GM21825 (cell line): ENCODE data around the gene EPHA7.

ENCODE experiments used
- ATAC-seq: cut with Tn5 transposase; IDR thresholded peaks from one replicate; pipeline ENCODE4 v1.9.1; 2021; ENCODE audit warnings: mild to moderate bottlenecking, moderate library complexity; ENCODE audit not compliant: unreplicated experiment

The EPHA7 gene

GRCh38 chr6:93393554-93394074 lies 25.7 kb downstream of the EPHA7 start:
- no peak for ATAC-seq

GRCh38 chr6:93392797-93393196 lies 26.6 kb downstream of the EPHA7 start:
- no peak for ATAC-seq

DNA sequence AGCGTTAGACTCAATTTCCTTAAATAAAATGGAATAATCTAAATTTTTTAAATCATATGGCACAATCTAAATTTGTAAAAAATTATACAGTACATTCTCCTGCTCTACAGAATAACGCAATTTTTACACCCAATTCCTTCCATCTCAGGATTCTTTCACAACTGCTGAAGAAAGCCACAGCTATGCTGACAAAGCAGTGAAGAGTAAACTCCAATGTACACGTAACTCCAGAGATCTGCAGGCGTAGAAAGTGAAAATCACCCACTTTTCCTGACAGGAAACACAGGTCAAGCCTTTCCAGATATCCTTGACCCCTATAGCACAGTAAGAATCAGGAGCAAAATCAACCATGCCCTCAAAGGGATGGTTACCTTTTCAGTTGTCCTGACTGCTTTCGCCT lies 27.4 kb downstream of the EPHA7 start:
- no peak for ATAC-seq

DNA sequence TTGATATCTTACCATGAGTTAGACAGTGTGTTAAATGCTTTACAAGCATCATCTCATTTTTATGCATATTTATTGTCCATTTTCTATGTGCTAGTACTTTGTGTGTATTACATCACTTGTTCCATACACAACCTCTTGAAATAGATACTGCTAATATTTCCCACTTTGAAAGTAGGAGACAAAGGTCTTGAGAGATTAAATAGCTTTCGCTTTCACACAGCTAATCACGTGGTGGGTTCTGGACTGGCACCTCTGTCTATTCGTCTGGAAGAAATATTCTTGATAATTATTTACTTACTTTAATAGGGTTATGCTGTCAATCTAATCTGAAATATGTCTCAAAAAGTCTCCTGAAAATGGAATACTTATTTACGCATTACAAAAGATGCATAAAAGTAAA lies 30.2 kb downstream of the EPHA7 start:
- no peak for ATAC-seq

DNA sequence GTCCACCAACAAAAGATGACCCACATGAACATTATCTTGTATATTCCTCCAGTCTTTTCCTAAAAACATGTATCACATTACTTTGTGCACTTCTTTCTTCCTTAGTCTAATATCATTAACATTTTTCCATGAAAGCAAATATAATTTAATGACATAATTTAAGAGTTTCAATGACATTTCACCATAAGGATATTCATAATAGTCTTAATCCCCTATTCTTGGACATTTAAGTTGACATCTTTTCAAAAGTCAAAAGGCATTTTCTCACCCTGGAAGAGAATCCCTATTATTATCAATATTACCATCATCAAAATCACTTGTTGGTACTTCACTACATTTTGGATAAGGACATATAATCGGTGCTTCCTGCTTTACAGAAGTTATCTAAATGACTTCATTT lies 31.3 kb downstream of the EPHA7 start:
- ATAC-seq = no peak

DNA sequence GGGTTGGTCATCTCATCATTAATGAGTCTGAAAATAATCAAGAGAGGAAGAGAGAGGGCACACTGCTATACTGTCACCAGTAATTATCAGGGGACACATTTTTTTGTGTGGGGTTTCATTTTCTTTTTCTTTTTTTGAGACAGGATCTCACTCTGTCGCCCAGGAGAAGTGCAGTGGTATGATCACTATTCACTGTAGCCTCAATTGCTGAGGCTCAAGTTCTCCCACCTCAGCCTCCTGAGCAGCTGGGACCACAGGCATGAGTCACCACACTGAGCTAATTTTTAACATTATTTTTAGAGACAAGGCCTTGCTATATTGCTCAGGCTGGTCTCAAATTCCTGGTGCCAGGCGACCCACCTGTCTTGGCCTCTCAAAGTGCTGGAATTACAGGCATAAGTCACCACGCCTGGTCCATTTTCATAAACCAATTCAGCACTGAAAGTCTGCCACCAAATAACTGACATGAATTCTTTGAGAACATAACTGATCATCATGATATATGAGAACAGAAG lies 43.3 kb downstream of the EPHA7 start:
- ATAC-seq = no peak

GRCh38 chr6:93373445-93373844 lies 45.9 kb downstream of the EPHA7 start:
- no peak for ATAC-seq

GRCh38 chr6:93371756-93372155 lies 47.6 kb downstream of the EPHA7 start:
- ATAC-seq = no peak

DNA sequence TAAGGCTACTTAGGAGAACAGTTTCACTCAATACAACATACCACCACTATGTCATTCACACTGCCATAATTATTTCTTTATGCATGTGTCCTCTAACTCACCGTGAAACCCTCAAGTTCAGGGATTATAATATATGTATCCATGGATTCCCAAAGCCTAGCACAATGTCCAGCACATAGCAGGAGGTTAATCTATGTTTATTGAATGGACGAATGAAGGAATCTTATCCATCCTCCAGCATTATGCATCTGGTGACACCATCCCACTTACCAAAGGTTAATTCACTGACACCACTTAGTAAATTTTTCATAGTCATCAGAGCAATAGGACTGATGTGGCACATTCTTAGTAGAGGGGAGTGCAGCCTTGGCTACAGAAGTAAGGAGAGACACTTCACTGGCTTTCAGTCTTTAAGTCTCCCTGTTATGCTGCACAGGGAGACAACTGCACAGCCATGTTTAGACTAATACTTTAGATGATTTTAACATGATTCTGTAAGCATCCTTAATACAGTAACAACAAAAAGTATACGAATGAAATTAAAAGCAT lies 49.7 kb downstream of the EPHA7 start:
- ATAC-seq = no peak

- ATAC-seq = no peak
Observed at GRCh38 chr6:93366506-93366905, 52.9 kb downstream of the EPHA7 start.

DNA sequence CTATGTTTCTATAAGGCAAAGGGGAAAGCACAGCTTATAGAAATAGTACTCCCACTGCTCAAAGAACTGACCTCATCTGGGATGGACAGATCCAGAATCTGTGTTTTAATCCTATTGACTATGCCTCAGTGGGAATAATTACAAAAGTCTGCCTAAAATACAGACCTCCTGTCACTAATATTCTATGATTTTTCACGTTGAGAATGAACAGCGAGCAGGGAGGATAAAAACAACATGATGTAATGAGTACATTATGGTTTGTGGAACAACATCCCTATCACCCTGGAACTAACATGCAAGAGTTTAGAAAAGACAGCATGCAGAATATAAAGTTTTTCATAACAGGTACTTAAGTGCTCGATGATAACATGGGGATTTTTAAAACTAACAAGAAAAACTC lies 53.9 kb downstream of the EPHA7 start:
- ATAC-seq = no peak

GRCh38 chr6:93358435-93358834 lies 60.9 kb downstream of the EPHA7 start:
- no peak for ATAC-seq

DNA sequence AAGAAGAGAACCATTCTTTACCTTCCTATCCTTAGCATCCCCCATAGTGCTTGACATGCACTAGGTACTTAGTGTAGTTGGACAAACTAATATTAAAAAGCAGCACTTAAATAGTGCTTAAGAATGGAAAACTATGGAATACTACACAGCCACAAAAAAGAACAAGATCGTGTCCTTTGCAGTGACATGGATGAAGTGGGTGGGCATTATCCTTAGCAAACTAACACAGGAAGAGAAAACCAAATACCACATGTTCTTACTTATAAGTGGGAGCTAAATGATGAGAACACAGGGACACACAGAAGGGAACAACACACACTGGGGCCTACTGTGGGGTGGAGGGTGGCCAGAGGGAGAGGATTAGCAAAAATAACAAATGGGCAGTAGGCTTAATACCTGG lies 66.8 kb downstream of the EPHA7 start:
- no peak for ATAC-seq

- ATAC-seq = no peak
Observed at GRCh38 chr6:93351222-93351621, 68.1 kb downstream of the EPHA7 start.

DNA sequence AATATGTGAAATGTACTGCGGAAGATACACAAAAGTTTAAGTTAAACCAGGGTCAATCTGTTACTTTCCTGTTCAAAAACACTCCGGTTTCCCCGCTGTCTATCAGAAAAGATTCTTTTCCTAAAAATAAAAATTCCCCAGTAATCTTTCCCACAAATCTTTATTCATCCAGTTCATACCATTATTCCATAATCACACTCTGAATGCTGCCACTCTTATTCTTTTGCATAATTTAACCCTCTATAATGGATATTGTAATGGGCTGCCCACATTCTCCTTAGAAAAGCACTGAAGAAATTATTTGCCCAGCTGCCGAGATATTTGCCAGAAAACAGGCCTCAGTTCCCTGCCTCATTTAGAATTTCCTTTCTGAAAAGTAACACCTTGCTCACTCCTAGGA lies 68.6 kb downstream of the EPHA7 start:
- ATAC-seq = no peak

DNA sequence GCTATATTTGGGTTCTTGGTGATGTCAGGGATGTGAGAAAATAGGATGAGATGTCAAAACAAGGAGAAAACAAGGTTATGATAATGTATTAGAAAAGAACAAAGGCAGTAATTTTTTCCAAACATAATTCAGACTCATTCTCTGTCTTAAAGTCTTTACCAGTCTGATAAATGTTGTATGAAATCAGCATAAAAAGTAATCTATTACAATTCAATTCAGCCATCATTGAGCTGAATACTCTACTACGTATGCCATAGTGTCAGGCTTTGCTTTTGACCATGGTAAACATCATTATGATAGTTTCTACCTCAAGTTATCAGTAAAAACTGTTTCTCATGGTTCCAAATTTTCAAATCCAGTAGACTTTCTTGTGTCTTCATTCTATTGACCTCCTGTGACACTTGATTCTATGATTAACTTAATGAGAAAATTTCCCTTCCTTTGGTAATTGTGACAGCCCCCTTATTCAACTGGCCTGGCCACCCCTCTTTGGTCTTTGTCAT lies 75.0 kb downstream of the EPHA7 start:
- ATAC-seq = no peak

DNA sequence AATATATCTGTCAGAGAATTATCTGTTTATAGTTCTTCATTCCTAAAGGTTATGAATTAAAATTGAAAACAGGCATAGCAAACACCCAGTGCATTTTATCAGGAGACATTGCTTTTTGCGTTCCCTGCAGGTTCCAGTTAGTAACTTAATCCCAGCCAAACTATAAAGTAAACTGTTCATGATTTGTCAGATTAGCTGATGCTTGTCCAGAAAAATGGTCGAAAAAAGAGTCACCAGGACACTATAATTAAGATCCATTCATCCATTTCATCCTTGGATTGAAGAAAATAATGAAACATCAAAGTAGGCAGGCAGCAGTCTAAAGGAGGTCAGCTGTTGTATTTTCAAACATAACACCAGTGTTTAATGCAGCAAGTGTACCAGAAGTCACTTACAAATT lies 75.9 kb downstream of the EPHA7 start:
- ATAC-seq = no peak

DNA sequence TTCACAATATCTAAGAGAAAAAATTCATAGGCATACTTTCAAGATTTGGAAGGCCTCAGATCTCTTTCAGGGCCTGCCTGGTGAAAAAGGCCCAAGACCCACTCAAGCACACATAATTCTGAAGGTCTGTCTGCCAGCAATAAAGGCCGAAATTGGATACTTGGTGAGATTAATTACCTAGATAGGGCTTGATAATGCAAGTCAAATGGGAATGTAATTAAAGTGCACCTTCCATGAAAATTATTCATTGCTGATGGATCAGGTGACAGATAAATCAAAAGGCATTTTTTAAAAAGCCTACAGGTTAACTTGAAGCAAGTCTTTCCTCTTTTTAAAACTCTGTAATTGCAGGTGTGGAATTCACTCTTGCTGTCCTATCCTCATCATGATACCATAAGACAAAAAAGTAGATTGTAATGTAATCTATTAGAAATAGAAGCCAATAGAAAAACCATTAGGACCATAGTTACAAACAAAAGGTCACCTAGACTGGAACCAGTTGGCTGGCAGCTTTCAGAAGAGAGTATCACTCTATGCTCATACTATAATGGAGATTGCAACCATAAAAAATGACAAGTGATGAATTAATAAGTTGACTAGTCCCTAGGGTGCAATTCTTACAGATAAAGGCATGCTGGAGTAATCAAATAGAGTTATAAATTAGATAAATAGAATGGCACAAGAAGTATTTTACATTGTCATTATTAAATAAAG lies 77.3 kb downstream of the EPHA7 start:
- ATAC-seq = no peak

DNA sequence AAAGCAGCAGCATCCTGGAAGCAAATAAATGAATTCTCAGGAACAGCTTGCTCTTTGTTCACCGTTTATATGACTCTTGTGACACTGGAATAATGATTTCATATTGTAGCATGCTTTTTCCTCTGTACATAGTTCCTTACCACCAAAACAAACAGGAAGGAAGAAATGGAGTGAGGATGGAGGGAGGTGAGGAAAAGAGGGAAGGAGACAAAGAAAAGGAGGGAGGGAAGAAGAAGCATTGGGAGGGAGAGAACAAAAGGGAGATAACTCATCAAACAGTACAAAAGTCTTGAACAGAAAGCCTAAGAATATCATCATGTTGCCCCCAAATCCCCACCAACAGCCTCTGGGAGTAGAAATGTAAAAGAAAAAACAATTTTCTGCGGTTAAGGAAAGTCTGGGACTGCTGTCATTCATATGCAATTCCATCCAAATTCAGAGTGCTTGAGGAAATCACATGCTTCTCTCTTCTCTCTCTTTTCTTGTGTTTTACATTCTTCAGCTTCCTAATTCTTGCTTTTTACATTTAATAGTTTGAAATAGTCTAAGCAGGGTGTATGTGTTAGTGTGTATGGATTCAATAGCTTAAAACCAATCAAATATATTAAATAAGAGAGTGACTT lies 81.5 kb downstream of the EPHA7 start:
- no peak for ATAC-seq

- no peak for ATAC-seq
Observed at GRCh38 chr6:93337014-93337413, 82.3 kb downstream of the EPHA7 start.

- ATAC-seq = no peak
Observed at GRCh38 chr6:93329301-93330000, 89.9 kb downstream of the EPHA7 start.
